Keratinocyte (primary cell): ENCODE results near the gene PDE6A. TPM values are rescaled to one million over a fixed set of nuclear protein-coding genes. Genes with fewer than 3 reads are reported as not detected.

Experiments used
- DNase-seq: peaks from one replicate; pipeline ENCODE4 v3.0.0-alpha.2; 2011; ENCODE audit warnings: low read depth, missing footprints, low spot score
- FAIRE-seq: peaks from 2 replicates; lab custom pipeline; 2011; peaks lifted over from hg19 to GRCh38; lab: Jason Lieb, UNC
- H2AFZ ChIP-seq: 2 replicates; pipeline ENCODE4 v1.6.0; 2012; ENCODE audit warnings: low read length, control low read depth, inconsistent platforms; ENCODE audit not compliant: control insufficient read depth
- H3K27ac ChIP-seq: 2 replicates; pipeline ENCODE4 v1.5.1; 2011; ENCODE audit warnings: low read length; ENCODE audit not compliant: control insufficient read depth, insufficient read depth
- H3K27me3 ChIP-seq: 3 replicates; pipeline ENCODE4 v1.6.0; 2011; ENCODE audit warnings: low read length; ENCODE audit not compliant: control insufficient read depth, insufficient read depth; ENCODE audit errors: extremely low read depth
- H3K36me3 ChIP-seq, 2 experiments: 2 replicates in 1 of 2; 3 replicates in 1 of 2; pipeline ENCODE4 v1.5.1; 2011; ENCODE audit warnings: low read length in 2 of 2, mild to moderate bottlenecking in 1 of 2; ENCODE audit not compliant: control insufficient read depth in 2 of 2, insufficient read depth in 2 of 2; ENCODE audit errors: extremely low read depth in 1 of 2
- H3K4me1 ChIP-seq: 3 replicates; pipeline ENCODE4 v1.5.1; 2011; ENCODE audit warnings: low read length; ENCODE audit not compliant: control insufficient read depth, insufficient read depth; ENCODE audit errors: extremely low read depth
- H3K4me2 ChIP-seq: 3 replicates; pipeline ENCODE4 v1.6.0; 2011; ENCODE audit warnings: low read depth, low read length; ENCODE audit not compliant: control insufficient read depth, insufficient read depth; ENCODE audit errors: extremely low read depth
- H3K4me3 ChIP-seq, 3 experiments: fragments of 200-600 bp in 1 of 3; sonication (generic) in 1 of 3; 2 replicates in 2 of 3; 3 replicates in 1 of 3; pipeline ENCODE4 v1.5.1; 2011 to 2016; ENCODE audit warnings: low read length in 3 of 3, mild to moderate bottlenecking in 3 of 3, control low read depth in 2 of 3, inconsistent platforms in 1 of 3, low read depth in 1 of 3, mixed read lengths in 1 of 3, mixed run types in 1 of 3, moderate library complexity in 1 of 3; ENCODE audit not compliant: control insufficient read depth in 2 of 3, insufficient read depth in 2 of 3; ENCODE audit errors: extremely low read depth in 1 of 3
- H3K79me2 ChIP-seq: 2 replicates; pipeline ENCODE4 v1.6.0; 2012; ENCODE audit warnings: low read length; ENCODE audit not compliant: control insufficient read depth, insufficient read depth
- H3K9ac ChIP-seq: 3 replicates; pipeline ENCODE4 v1.6.0; 2011; ENCODE audit warnings: low read length; ENCODE audit not compliant: control insufficient read depth, insufficient read depth; ENCODE audit errors: extremely low read depth
- H3K9me1 ChIP-seq: 3 replicates; pipeline ENCODE4 v1.6.0; 2011; ENCODE audit warnings: low read length; ENCODE audit not compliant: control insufficient read depth, insufficient read depth; ENCODE audit errors: extremely low read depth
- H3K9me3 ChIP-seq: 2 replicates; pipeline ENCODE4 v1.5.1; 2012; ENCODE audit warnings: low read depth, low read length; ENCODE audit not compliant: control insufficient read depth
- H4K20me1 ChIP-seq: 3 replicates; pipeline ENCODE4 v1.6.0; 2011; ENCODE audit warnings: low read length; ENCODE audit not compliant: control insufficient read depth, insufficient read depth; ENCODE audit errors: extremely low read depth
- EZH2 ChIP-seq: IDR thresholded peaks from one replicate; pipeline ENCODE4 v1.6.1; 2012; ENCODE audit warnings: inconsistent platforms, mild to moderate bottlenecking, low read length, moderate library complexity
- dilution Hi-C: fragments of 300-500 bp; cut with MboI; formaldehyde crosslinking; loops from one replicate; pipeline ENCODE4 v1.7.0; 2020; ENCODE audit warnings: low sequenced_read_pairs; ENCODE audit not compliant: extremely low pct_ligation_motif_present
- polyA plus RNA-seq, 5 experiments: library from polyadenylated mRNA; depleted of rRNA in 3 of 5; stranded (reverse) in 3 of 5; stranded (forward) in 1 of 5; unstranded in 1 of 5; fragments of >200 nt; gene quantifications; 1 replicate in 1 of 5; 2 replicates in 3 of 5; 3 replicates in 1 of 5; pipeline versions ENCODE4 v1.2.1 to v1.2.3, GENCODE V29; 2011 to 2012; ENCODE audit warnings: missing spikeins in 2 of 5, low read depth in 1 of 5, low replicate concordance in 1 of 5
- TF ChIP-seq, protein P1 (sequence below), 3 experiments: IDR thresholded peaks in 1 of 3; conservative IDR thresholded peaks in 1 of 3; optimal IDR thresholded peaks in 1 of 3; 2 replicates in 2 of 3; 3 replicates in 1 of 3; pipeline versions ENCODE3 to v1.5.1; 2011; ENCODE audit warnings: low read length in 3 of 3, mild to moderate bottlenecking in 3 of 3, moderate library complexity in 2 of 3, control low read depth in 1 of 3, inconsistent platforms in 1 of 3; ENCODE audit not compliant: insufficient read depth in 2 of 3; ENCODE audit errors: extremely low read depth in 1 of 3

PDE6A gene
- polyA plus RNA-seq, 1 donor (not counting 4 experiments of a cell fraction or from before 2014, with no cell fraction given) = 0.03 TPM

GRCh38 chr5:149831492-149831891 is 113.1 kb downstream of the PDE6A start:
- Histone ChIP-seq H4K20me1 (no peaks in the 10 kb centered on the region), H3K9me1 (no peaks in the 10 kb centered on the region), H3K4me2 (no peak overlapping the region), H3K4me3 (no peak overlapping the region), H3K36me3 (peaks cover 0 to 6% of the 10 kb centered on the region in 2 experiments), H3K9ac (no peak overlapping the region), H3K9me3 (no peaks in the 10 kb centered on the region), H3K27ac (no peak overlapping the region), H3K79me2 (no peaks in the 10 kb centered on the region), H2AFZ (no peak overlapping the region), H3K4me1 (peaks cover 9% of the 10 kb centered on the region), H3K27me3 (no peaks in the 10 kb centered on the region)
- DNase-seq (no peak), FAIRE-seq (no peak)
- no peak for TF ChIP-seq EZH2
- TF ChIP-seq, protein P1, sequence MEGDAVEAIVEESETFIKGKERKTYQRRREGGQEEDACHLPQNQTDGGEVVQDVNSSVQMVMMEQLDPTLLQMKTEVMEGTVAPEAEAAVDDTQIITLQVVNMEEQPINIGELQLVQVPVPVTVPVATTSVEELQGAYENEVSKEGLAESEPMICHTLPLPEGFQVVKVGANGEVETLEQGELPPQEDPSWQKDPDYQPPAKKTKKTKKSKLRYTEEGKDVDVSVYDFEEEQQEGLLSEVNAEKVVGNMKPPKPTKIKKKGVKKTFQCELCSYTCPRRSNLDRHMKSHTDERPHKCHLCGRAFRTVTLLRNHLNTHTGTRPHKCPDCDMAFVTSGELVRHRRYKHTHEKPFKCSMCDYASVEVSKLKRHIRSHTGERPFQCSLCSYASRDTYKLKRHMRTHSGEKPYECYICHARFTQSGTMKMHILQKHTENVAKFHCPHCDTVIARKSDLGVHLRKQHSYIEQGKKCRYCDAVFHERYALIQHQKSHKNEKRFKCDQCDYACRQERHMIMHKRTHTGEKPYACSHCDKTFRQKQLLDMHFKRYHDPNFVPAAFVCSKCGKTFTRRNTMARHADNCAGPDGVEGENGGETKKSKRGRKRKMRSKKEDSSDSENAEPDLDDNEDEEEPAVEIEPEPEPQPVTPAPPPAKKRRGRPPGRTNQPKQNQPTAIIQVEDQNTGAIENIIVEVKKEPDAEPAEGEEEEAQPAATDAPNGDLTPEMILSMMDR (optimal IDR thresholded peaks at IDR 0.05 in 1 of 3, IDR thresholded peaks at IDR 0.05 in 1 of 3, conservative IDR thresholded peaks at IDR 0.05 in 1 of 3; ENCODE audit: extremely low read depth in 1 of 3, insufficient read depth in 2 of 3, low read length in 3 of 3) = no peak
- dilution Hi-C loops = no loop called here

DNA sequence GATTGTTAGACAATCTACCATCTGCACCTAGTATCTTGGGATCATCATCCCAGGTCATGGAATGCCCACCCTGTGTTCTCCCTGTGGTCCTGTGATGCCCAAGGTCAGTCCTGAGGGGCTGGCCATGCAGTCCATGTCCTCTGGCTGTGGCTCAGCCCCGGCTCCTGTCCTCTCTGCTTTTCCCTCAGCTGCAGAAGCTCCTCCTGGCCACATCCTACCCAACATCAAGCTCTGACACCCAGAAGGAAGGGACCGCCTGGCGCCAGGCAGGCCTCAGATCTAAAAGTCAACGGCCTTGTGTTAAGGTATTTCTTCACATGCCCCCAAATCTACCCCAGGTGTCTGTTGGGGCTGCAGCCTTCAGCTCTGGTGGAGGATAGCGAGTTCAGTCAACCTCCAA is 114.0 kb downstream of the PDE6A start:
- H3K9ac ChIP-seq = no peak overlapping the region
- no peaks in the 10 kb centered on the region for H3K9me3 ChIP-seq
- H3K4me1 ChIP-seq = peaks cover 9% of the 10 kb centered on the region
- TF ChIP-seq, protein P1 (optimal IDR thresholded peaks at IDR 0.05 in 1 of 3, IDR thresholded peaks at IDR 0.05 in 1 of 3, conservative IDR thresholded peaks at IDR 0.05 in 1 of 3; ENCODE audit: extremely low read depth in 1 of 3, insufficient read depth in 2 of 3, low read length in 3 of 3) = no peak
- no peak for TF ChIP-seq EZH2
- no peak overlapping the region for H3K4me2 ChIP-seq
- no peaks in the 10 kb centered on the region for H3K9me1 ChIP-seq
- no peak overlapping the region for H3K4me3 ChIP-seq
- H3K79me2 ChIP-seq = no peaks in the 10 kb centered on the region
- no peaks in the 10 kb centered on the region for H4K20me1 ChIP-seq
- FAIRE-seq (no peak), DNase-seq (no peak)
- H2AFZ ChIP-seq = no peak overlapping the region
- H3K36me3 ChIP-seq = peaks cover under 1 to 6% of the 10 kb centered on the region in 2 experiments
- dilution Hi-C loops = no loop called here
- no peaks in the 10 kb centered on the region for H3K27me3 ChIP-seq
- H3K27ac ChIP-seq = no peak overlapping the region
